PFSK-1 (cell line): ENCODE data around the gene ZBTB43.

ENCODE experiments used
- FOXP2 ChIP-seq: optimal IDR thresholded peaks from 2 replicates; pipeline ENCODE3; 2011; ENCODE audit warnings: borderline replicate concordance, control low read depth, inconsistent platforms; ENCODE audit not compliant: insufficient read depth; ENCODE audit errors: extremely low read length, extremely low read depth
- POLR2AphosphoS5 ChIP-seq: IDR thresholded peaks from 2 replicates; pipeline ENCODE4 v1.6.1; 2012; ENCODE audit warnings: low read depth, mild to moderate bottlenecking, control low read depth, low read length, moderate library complexity
- REST ChIP-seq, 2 experiments: IDR thresholded peaks; 2 replicates each; pipeline versions ENCODE4 v1.6.1 to v1.8.0; 2011 to 2012; ENCODE audit warnings: low read depth in 2 of 2, low read length in 2 of 2, control low read depth in 1 of 2, inconsistent platforms in 1 of 2, mild to moderate bottlenecking in 1 of 2, moderate library complexity in 1 of 2; ENCODE audit not compliant: insufficient read depth in 1 of 2
- SIN3A ChIP-seq: IDR thresholded peaks from 2 replicates; pipeline ENCODE4 v1.6.1; 2012; ENCODE audit warnings: mild to moderate bottlenecking, low read length, moderate library complexity, borderline replicate concordance; ENCODE audit not compliant: insufficient read depth
- TAF1 ChIP-seq: IDR thresholded peaks from 2 replicates; pipeline ENCODE4 v1.6.1; 2012; ENCODE audit warnings: low read length, control low read depth, borderline replicate concordance; ENCODE audit not compliant: insufficient read depth

DNA sequence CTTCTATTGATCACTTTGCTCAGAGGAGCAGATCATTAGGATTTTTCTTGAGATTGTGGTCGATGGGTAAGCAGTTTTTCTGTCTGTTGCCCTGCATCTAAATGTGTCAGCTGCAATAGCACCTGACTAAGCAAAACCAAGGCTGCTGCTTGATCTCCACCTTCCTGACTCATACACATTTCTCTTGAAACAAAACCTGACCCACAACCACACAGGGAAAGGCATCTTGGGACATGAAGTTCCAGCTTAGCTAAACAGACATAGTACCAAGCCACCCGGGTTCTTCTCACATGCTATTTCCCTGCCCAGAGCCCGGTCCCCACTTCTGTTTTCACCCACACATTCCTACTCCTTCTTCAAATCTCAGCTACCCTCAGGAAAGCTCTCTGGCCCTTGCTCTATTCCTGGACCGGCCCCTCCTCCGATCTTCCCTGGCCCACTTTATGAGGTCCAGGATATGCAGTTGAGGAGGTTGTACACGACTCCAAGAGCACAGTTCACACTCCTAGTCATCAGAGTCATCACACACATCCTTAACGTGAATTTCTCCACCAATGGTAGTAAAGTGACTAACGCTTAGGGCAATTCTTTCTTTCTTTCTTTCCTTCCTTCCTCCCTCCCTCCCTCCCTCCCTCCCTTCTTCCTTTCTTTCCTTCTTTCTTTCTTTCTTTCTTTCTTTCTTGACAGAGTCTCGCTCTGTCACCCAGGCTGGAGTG, 16.0 kb upstream of the ZBTB43 start:
- TF ChIP-seq SIN3A, result no peak
- no peak for TF ChIP-seq POLR2AphosphoS5
- TF ChIP-seq REST (IDR thresholded peaks at IDR 0.05; ENCODE audit: insufficient read depth in 1 of 2, low read depth in 2 of 2, low read length in 2 of 2), result no peak
- TF ChIP-seq TAF1, result no peak
- no peak for TF ChIP-seq FOXP2
